SK-N-MC (cell line): ENCODE measurements around the gene PBLD.

Source experiments
- EZH2 ChIP-seq: fragments of 200-600 bp; sonication (generic); IDR thresholded peaks from one replicate; pipeline ENCODE4 v1.6.1; 2017; ENCODE audit warnings: antibody characterized with exemption
- FOXP2 ChIP-seq: optimal IDR thresholded peaks from 2 replicates; pipeline ENCODE3; 2011; ENCODE audit warnings: mild to moderate bottlenecking, moderate library complexity; ENCODE audit not compliant: insufficient read depth; ENCODE audit errors: extremely low read length, control extremely low read depth
- POLR2AphosphoS5 ChIP-seq: IDR thresholded peaks from 2 replicates; pipeline ENCODE4 v1.6.1; 2012; ENCODE audit warnings: mild to moderate bottlenecking, low read depth, low read length, borderline replicate concordance

- TF ChIP-seq POLR2AphosphoS5, result no peak
- no peak for TF ChIP-seq EZH2
- TF ChIP-seq FOXP2, result no peak
Observed at GRCh38 chr10:68359189-68359588, 26.5 kb upstream of the PBLD start.
